Endothelial cell of umbilical vein (primary cell): ENCODE results near the gene HOXC9. TPM values are rescaled to one million over a fixed set of nuclear protein-coding genes. Genes with fewer than 3 reads are reported as not detected.

Experiments used
- BruUV-seq: library from RNA; stranded (reverse); fragments of 400-500 nt; replicated peaks from 2 replicates; lab custom pipeline; 2021; lab: Mats Ljungman, UMichigan
- CTCF ChIA-PET: fragments of 300-600, 350-600 bp; sonication (Branson Sonifier 250); formaldehyde crosslinking; loops from one replicate; lab custom pipeline; 2021; ENCODE audit warnings: antibody characterized with exemption, inconsistent platforms; lab: Charles Lee
- POLR2A ChIA-PET: fragments of 300-600, 350-600 bp; sonication (Branson Sonifier 250); formaldehyde crosslinking; loops from one replicate; lab custom pipeline; 2021; ENCODE audit warnings: antibody characterized with exemption, inconsistent platforms; lab: Charles Lee
- DNase-seq: peaks from one replicate; pipeline ENCODE4 v3.0.0-alpha.2; 2011; ENCODE audit warnings: low read depth, low spot score
- FAIRE-seq: peaks from 2 replicates; lab custom pipeline; 2011; peaks lifted over from hg19 to GRCh38; lab: Jason Lieb, UNC
- H2AFZ ChIP-seq: 2 replicates; pipeline ENCODE4 v1.6.0; 2012; ENCODE audit warnings: low read depth, low read length, control low read depth, inconsistent platforms
- H3K27ac ChIP-seq: 2 replicates; pipeline ENCODE4 v1.5.1; 2011; ENCODE audit warnings: low read depth, mild to moderate bottlenecking, control low read depth, low read length, moderate library complexity; ENCODE audit not compliant: insufficient read depth
- H3K27me3 ChIP-seq, 2 experiments: 2 replicates each; pipeline versions ENCODE4 v1.6.0 to v1.6.1; 2011; ENCODE audit warnings: low read length in 2 of 2, mixed read lengths in 1 of 2; ENCODE audit not compliant: control insufficient read depth in 2 of 2, insufficient read depth in 2 of 2
- H3K36me3 ChIP-seq, 2 experiments: 2 replicates in 1 of 2; 3 replicates in 1 of 2; pipeline ENCODE4 v1.5.1; 2011; ENCODE audit warnings: low read length in 2 of 2, mild to moderate bottlenecking in 1 of 2, moderate library complexity in 1 of 2; ENCODE audit not compliant: control insufficient read depth in 2 of 2, insufficient read depth in 2 of 2; ENCODE audit errors: extremely low read depth in 1 of 2
- H3K4me1 ChIP-seq: 3 replicates; pipeline ENCODE4 v1.5.1; 2011; ENCODE audit warnings: mild to moderate bottlenecking, low read length; ENCODE audit not compliant: control insufficient read depth, insufficient read depth; ENCODE audit errors: extremely low read depth
- H3K4me2 ChIP-seq: 2 replicates; pipeline ENCODE4 v1.6.1; 2011; ENCODE audit warnings: low read length, control low read depth, mixed read lengths; ENCODE audit not compliant: insufficient read depth
- H3K4me3 ChIP-seq, 3 experiments: fragments of 200-600 bp in 1 of 3; sonication (generic), shearing (Covaris generic) in 1 of 3; replicated peaks in 1 of 3; 2 replicates each; pipeline ENCODE4 v1.5.1; 2011 to 2016; ENCODE audit warnings: control low read depth in 3 of 3, low read length in 3 of 3, mild to moderate bottlenecking in 2 of 3, inconsistent platforms in 1 of 3, low read depth in 1 of 3, moderate library complexity in 1 of 3; ENCODE audit not compliant: insufficient read depth in 1 of 3
- H3K79me2 ChIP-seq: 2 replicates; pipeline ENCODE4 v1.6.0; 2012; ENCODE audit warnings: low read length, inconsistent platforms; ENCODE audit not compliant: control insufficient read depth, insufficient read depth
- H3K9ac ChIP-seq: replicated peaks from 2 replicates; pipeline ENCODE3; 2011; ENCODE audit warnings: low read length, control low read depth; ENCODE audit not compliant: insufficient read depth; ENCODE audit errors: extremely low read depth
- H3K9me1 ChIP-seq: replicated peaks from 3 replicates; pipeline ENCODE4 v1.6.0; 2011; ENCODE audit warnings: mild to moderate bottlenecking, low read length; ENCODE audit not compliant: control insufficient read depth, insufficient read depth; ENCODE audit errors: extremely low read depth
- H3K9me3 ChIP-seq: replicated peaks from 2 replicates; pipeline ENCODE4 v1.5.1; 2012; ENCODE audit warnings: low read length, inconsistent platforms; ENCODE audit not compliant: control insufficient read depth, insufficient read depth
- H4K20me1 ChIP-seq: replicated peaks from 2 replicates; pipeline ENCODE3; 2011; ENCODE audit warnings: mild to moderate bottlenecking, low read length; ENCODE audit not compliant: control insufficient read depth, insufficient read depth; ENCODE audit errors: extremely low read depth
- CTCF ChIP-seq, 2 donors: IDR thresholded peaks; 1 replicate in 1 of 2; 2 replicates in 1 of 2; pipeline ENCODE4 v1.5.1; 2011; ENCODE audit warnings: low read length in 2 of 2, mild to moderate bottlenecking in 2 of 2, moderate library complexity in 2 of 2, control low read depth in 1 of 2, inconsistent platforms in 1 of 2, low read depth in 1 of 2; ENCODE audit not compliant: insufficient read depth in 1 of 2; ENCODE audit errors: extremely low read depth in 1 of 2
- EZH2 ChIP-seq: IDR thresholded peaks from 2 replicates; pipeline ENCODE4 v1.6.1; 2012; ENCODE audit warnings: borderline replicate concordance, low read depth, mild to moderate bottlenecking, moderate library complexity, low read length, inconsistent platforms; ENCODE audit not compliant: severe bottlenecking
- FOS ChIP-seq: IDR thresholded peaks from 2 replicates; pipeline ENCODE4 v1.6.1; 2011; ENCODE audit warnings: mild to moderate bottlenecking, low read length, moderate library complexity, borderline replicate concordance; ENCODE audit not compliant: insufficient read depth
- GATA2 ChIP-seq: IDR thresholded peaks from 2 replicates; pipeline ENCODE4 v1.7.0; 2011; ENCODE audit warnings: low read depth, mild to moderate bottlenecking, moderate library complexity, mixed read lengths, low read length; ENCODE audit not compliant: insufficient read length, insufficient read depth
- JUN ChIP-seq: IDR thresholded peaks from 2 replicates; pipeline ENCODE4 v1.6.1; 2011; ENCODE audit warnings: borderline replicate concordance, low read depth; ENCODE audit not compliant: insufficient read length, insufficient read depth
- MYC ChIP-seq: IDR thresholded peaks from one replicate; pipeline ENCODE4 v1.6.1; 2011; ENCODE audit warnings: mild to moderate bottlenecking, low read depth, low read length
- POLR2A ChIP-seq: IDR thresholded peaks from 2 replicates; pipeline ENCODE4 v1.6.1; 2012; ENCODE audit warnings: low read depth, mild to moderate bottlenecking, control low read depth, low read length
- POLR2AphosphoS5 ChIP-seq: IDR thresholded peaks from 2 replicates; pipeline ENCODE4 v1.6.1; 2012; ENCODE audit warnings: low read depth, mild to moderate bottlenecking, control low read depth, low read length, moderate library complexity; ENCODE audit not compliant: insufficient read depth
- dilution Hi-C: fragments of 300-500 bp; cut with MboI; formaldehyde crosslinking; loops from one replicate; pipeline ENCODE4 v1.15.0; 2019; ENCODE audit warnings: low sequenced_read_pairs; ENCODE audit not compliant: extremely low pct_ligation_motif_present
- intact Hi-C: fragments of 100-400 bp; cut with micrococcal nuclease; formaldehyde crosslinking; loops from one replicate; pipeline ENCODE4 v1.10.0; 2022
- polyA plus RNA-seq, 4 experiments: library from polyadenylated mRNA; depleted of rRNA in 3 of 4; stranded (reverse) in 3 of 4; unstranded in 1 of 4; fragments of >200 nt; gene quantifications; 2 replicates each; pipeline versions ENCODE4 v1.2.1 to v1.2.3, GENCODE V29; 2011 to 2012; ENCODE audit warnings: missing spikeins in 1 of 4
- total RNA-seq: library from RNA; stranded (reverse); gene quantifications from 2 replicates; pipeline ENCODE4 v1.2.3, GENCODE V29; 2021
- TF ChIP-seq, protein P1 (sequence below): IDR thresholded peaks from 2 replicates; pipeline ENCODE4 v1.6.1; 2011; ENCODE audit not compliant: insufficient read depth, insufficient read length

HOXC9 gene
- total and polyA plus RNA-seq, 2 donors (not counting 3 experiments of a cell fraction or from before 2014, with no cell fraction given), result 0.40 to 0.58 TPM

GRCh38 chr12:54012631-54013409 is 12.9 kb downstream of the HOXC9 start:
- no TSS peak for BruUV-seq
- H3K9me3 ChIP-seq, result no peaks in the 10 kb centered on the region
- intact Hi-C loops, result no loop called here
- dilution Hi-C loops, result no loop called here
- no peaks in the 10 kb centered on the region for H3K36me3 ChIP-seq
- H3K79me2 ChIP-seq, result no peaks in the 10 kb centered on the region
- H3K4me2 ChIP-seq, result no peak overlapping the region
- no peak overlapping the region for H3K27ac ChIP-seq
- no peaks in the 10 kb centered on the region for H3K9me1 ChIP-seq
- DNase-seq (no peak), FAIRE-seq (no peak)
- H3K27me3 ChIP-seq, result peaks cover 80 to 89% of the 10 kb centered on the region in 2 experiments
- ChIA-PET CTCF (interaction anchor here (0.6 to 17.0 kb wide), 5 partner anchors 10 to 203 kb away, joined by 3 to 616 read pairs (median 3); partner anchors contain the start of gene SMUG1), POLR2A (no interaction called here)
- no peak for TF ChIP-seq CTCF (IDR thresholded peaks at IDR 0.05; ENCODE audit: extremely low read depth in 1 of 2, insufficient read depth in 1 of 2, low read depth in 1 of 2, low read length in 2 of 2)
- TF ChIP-seq POLR2A, result no peak
- no peak for TF ChIP-seq JUN
- TF ChIP-seq MYC, result no peak
- no peak for TF ChIP-seq FOS
- TF ChIP-seq POLR2AphosphoS5, result no peak
- no peak for TF ChIP-seq GATA2
- TF ChIP-seq, protein P1, sequence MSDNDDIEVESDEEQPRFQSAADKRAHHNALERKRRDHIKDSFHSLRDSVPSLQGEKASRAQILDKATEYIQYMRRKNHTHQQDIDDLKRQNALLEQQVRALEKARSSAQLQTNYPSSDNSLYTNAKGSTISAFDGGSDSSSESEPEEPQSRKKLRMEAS, result no peak
- TF ChIP-seq EZH2, result no peak
- H4K20me1 ChIP-seq, result no peaks in the 10 kb centered on the region
- H3K4me3 ChIP-seq, result no peak overlapping the region
- H3K4me1 ChIP-seq, result no peaks in the 10 kb centered on the region
- H3K9ac ChIP-seq, result no peak overlapping the region
- H2AFZ ChIP-seq, result no peak overlapping the region
